RWPE2 (cell line): ENCODE results near the gene OR2Y1.
"Not testable (repeated sequence)": the region's sequence is repeated elsewhere in the genome, so short reads cannot be mapped to it uniquely, and the experiment has no call there.

ENCODE experiments used
- ATAC-seq: fragments of 200-7000 bp; cut with Tn5 transposase; 3 replicates; pipeline ENCODE4 v1.9.1; 2021; ENCODE audit warnings: low read depth
- DNase-seq: peaks from one replicate; pipeline ENCODE4 v3.0.0-alpha.2; 2020; ENCODE audit warnings: low spot score
- H3K27ac ChIP-seq: fragments of 450-650 bp; 2 replicates; pipeline ENCODE4 v1.5.1; 2017; ENCODE audit warnings: mild to moderate bottlenecking; ENCODE audit not compliant: poor library complexity, severe bottlenecking
- H3K27me3 ChIP-seq: fragments of 250-450 bp; sonication (Bioruptor Pico); 2 replicates; pipeline ENCODE4 v1.5.1; 2021; ENCODE audit warnings: mild to moderate bottlenecking, moderate library complexity; ENCODE audit not compliant: insufficient read depth, poor library complexity, severe bottlenecking
- H3K36me3 ChIP-seq: fragments of 250-450 bp; sonication (Bioruptor Pico); 2 replicates; pipeline ENCODE4 v1.5.1; 2020; ENCODE audit warnings: low read depth, mild to moderate bottlenecking, moderate library complexity
- H3K4me1 ChIP-seq: fragments of 250-450 bp; sonication (Bioruptor Pico); 2 replicates; pipeline ENCODE4 v1.5.1; 2021; ENCODE audit warnings: mild to moderate bottlenecking, moderate library complexity; ENCODE audit not compliant: insufficient read depth, poor library complexity, severe bottlenecking
- H3K4me3 ChIP-seq: fragments of 250-450 bp; sonication (Bioruptor Pico); 2 replicates; pipeline ENCODE4 v1.5.1; 2021; ENCODE audit warnings: mild to moderate bottlenecking, moderate library complexity; ENCODE audit not compliant: severe bottlenecking
- H3K9me3 ChIP-seq: fragments of 250-450 bp; sonication (Bioruptor Pico); 2 replicates; pipeline ENCODE4 v1.5.1; 2021; ENCODE audit warnings: mild to moderate bottlenecking, moderate library complexity; ENCODE audit not compliant: severe bottlenecking
- CTCF ChIP-seq: fragments of 450-650 bp; IDR thresholded peaks from one replicate; pipeline ENCODE4 v1.5.1; 2017; ENCODE audit warnings: mild to moderate bottlenecking, moderate library complexity; ENCODE audit not compliant: poor library complexity, severe bottlenecking

The OR2Y1 gene

GRCh38 chr5:180719781-180720180 lies 20.1 kb downstream of the OR2Y1 start:
- H3K4me3 ChIP-seq = no peak overlapping the region
- peaks cover 35% of the 10 kb centered on the region for H3K27me3 ChIP-seq
- H3K9me3 ChIP-seq = no peaks in the 10 kb centered on the region
- H3K36me3 ChIP-seq = no peaks in the 10 kb centered on the region
- no peak overlapping the region for H3K27ac ChIP-seq
- H3K4me1 ChIP-seq = no peaks in the 10 kb centered on the region
- no peak for DNase-seq
- ATAC-seq = no peak
- TF ChIP-seq CTCF = no peak

- no peaks in the 10 kb centered on the region for H3K9me3 ChIP-seq
- no peaks in the 10 kb centered on the region for H3K4me1 ChIP-seq
- no peak overlapping the region for H3K4me3 ChIP-seq
- H3K27ac ChIP-seq = no peak overlapping the region
- DNase-seq = no peak
- H3K36me3 ChIP-seq = no peaks in the 10 kb centered on the region
- H3K27me3 ChIP-seq = peaks cover 44% of the 10 kb centered on the region
- TF ChIP-seq CTCF = peak; percentile 95
- ATAC-seq = no peak; the same call in 2 of the 3 replicates
These were observed 20.9 kb downstream of the OR2Y1 start for GRCh38 chr5:180718810-180719453.

- no peak overlapping the region for H3K27ac ChIP-seq
- H3K36me3 ChIP-seq = no peaks in the 10 kb centered on the region
- ATAC-seq (no peak), DNase-seq (no peak)
- H3K9me3 ChIP-seq = no peaks in the 10 kb centered on the region
- peaks cover 53% of the 10 kb centered on the region for H3K27me3 ChIP-seq
- H3K4me3 ChIP-seq = no peak overlapping the region
- TF ChIP-seq CTCF = no peak
- H3K4me1 ChIP-seq = no peaks in the 10 kb centered on the region
These were observed 21.9 kb downstream of the OR2Y1 start for GRCh38 chr5:180717989-180718388.

- peak; percentile 55; the same call in 2 of the 3 replicates for ATAC-seq
- Histone ChIP-seq H3K27ac (no peak overlapping the region), H3K4me1 (no peaks in the 10 kb centered on the region), H3K9me3 (peaks cover 10% of the 10 kb centered on the region), H3K4me3 (no peak overlapping the region), H3K27me3 (peaks cover 40% of the 10 kb centered on the region), H3K36me3 (no peaks in the 10 kb centered on the region)
- DNase-seq = no peak
- no peak for TF ChIP-seq CTCF
These were observed 35.5 kb downstream of the OR2Y1 start for GRCh38 chr5:180704362-180704761.

GRCh38 chr5:180703912-180704311 lies 35.9 kb downstream of the OR2Y1 start:
- no peak for TF ChIP-seq CTCF
- Histone ChIP-seq H3K27me3 (peaks cover 38% of the 10 kb centered on the region), H3K4me1 (no peaks in the 10 kb centered on the region), H3K4me3 (no peak overlapping the region), H3K27ac (no peak overlapping the region), H3K9me3 (peaks cover 10% of the 10 kb centered on the region), H3K36me3 (no peaks in the 10 kb centered on the region)
- DNase-seq = no peak
- no peak for ATAC-seq

GRCh38 chr5:180703371-180703770 lies 36.5 kb downstream of the OR2Y1 start:
- DNase-seq, ATAC-seq, H3K36me3 ChIP-seq: not testable (repeated sequence)

GRCh38 chr5:180700440-180700839 lies 39.4 kb downstream of the OR2Y1 start:
- peaks cover 28% of the 10 kb centered on the region for H3K27me3 ChIP-seq
- not testable (repeated sequence) for H3K27ac ChIP-seq, H3K36me3 ChIP-seq, ATAC-seq, DNase-seq, H3K4me3 ChIP-seq, H3K9me3 ChIP-seq, H3K4me1 ChIP-seq

More at GRCh38 chr5:180703371-180703770, 36.5 kb downstream of the OR2Y1 start:
- not testable (repeated sequence) for H3K4me3 ChIP-seq, H3K27ac ChIP-seq, H3K4me1 ChIP-seq, H3K9me3 ChIP-seq
- H3K27me3 ChIP-seq = peaks cover 37% of the 10 kb centered on the region
